Stimulated activated CD4-positive, alpha-beta T cell treated with anti-CD3 and anti-CD28 coated beads, Interleukin-15, amount 100 ng/mL, for 48 hours (primary cell): Measurements from ENCODE around the gene PARD3.

Experiments
- DNase-seq, 2 donors: peaks; one replicate each; pipeline ENCODE4 v3.0.0-alpha.2; 2020; ENCODE audit warnings: low read depth in 2 of 2

PARD3 gene

DNA sequence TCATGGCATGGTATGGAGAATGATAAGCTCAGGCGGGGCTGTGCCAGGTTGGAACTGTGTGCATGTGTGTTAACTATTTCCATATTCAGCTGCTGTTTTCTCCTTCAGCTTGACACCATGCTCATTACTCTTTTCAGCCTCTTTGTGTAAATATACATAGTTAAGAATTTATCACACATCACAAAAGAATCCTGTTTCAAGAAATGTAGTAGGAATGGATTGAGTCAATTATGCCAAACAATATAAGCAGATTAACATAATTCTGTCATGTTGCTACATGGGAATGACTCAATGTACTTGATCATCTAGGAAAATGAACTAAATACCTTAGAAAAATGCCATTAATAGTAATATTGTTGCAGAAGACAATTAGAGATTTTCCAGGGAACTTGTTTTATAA lies 687.4 kb downstream of the PARD3 start:
- DNase-seq: no peak

GRCh38 chr10:34126371-34127151 lies 688.5 kb downstream of the PARD3 start:
- no peak for DNase-seq

GRCh38 chr10:34125702-34126101 lies 689.4 kb downstream of the PARD3 start:
- DNase-seq: no peak

DNA sequence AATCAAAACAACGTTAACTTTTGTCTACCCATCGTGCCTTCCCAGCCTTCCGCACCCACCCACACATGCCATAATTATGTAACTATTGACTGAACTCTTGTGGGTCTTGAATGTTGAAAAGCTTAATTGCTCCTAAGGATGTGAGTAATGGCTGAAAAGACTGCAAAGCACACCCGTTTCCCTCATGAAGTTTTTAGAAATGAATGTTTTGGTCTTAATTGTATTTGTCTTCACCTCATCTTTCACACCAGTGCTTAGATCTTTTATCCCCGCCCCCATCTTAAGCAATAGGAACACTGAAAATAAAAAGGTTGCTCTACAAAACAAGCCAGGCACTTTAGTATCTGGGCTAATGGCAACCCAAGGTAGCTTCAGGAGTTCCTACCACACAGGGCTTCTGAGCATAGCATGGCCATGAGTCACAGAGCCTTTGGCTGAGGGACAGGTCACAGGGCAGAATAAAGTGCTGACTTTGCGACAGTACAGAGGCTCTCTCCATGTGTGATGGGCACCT lies 690.5 kb downstream of the PARD3 start:
- no peak for DNase-seq

DNA sequence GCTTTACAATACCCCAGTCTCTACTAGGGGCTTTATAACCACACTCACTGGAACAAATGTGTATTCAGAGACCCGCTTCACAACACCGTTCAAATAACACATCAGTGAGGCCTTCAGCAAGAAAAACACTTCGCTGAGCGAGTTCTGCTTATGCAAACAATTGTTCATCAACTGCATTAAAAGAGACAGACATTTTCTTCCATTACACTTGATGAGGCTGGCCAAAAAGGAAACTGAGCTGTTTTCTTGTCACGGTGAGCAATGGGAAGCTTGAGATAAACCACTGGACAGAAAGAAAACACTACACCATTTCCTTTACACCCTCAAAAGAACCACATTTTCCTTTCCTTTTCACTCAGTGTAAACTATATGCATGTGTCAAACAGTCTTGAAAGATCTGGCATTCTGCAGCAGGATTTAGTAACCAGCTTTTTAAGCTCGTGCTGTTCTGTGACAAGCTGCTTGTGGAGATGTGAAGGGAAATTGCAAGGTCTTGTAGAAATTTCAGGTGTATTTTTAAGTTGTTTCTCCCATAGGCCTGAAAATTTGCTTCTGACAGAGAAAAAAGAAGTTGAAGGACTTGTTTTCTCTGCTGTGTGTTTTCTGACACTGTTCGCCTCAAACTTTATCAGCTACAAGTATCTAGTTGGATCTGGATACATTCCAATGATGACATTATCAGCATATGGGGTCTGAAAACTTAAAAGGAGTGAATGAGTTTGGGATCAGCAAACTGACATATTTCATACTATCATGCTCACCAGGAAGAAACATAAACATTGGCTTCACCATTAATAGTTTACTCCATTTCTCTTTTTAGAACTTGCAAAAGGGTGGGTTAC lies 693.1 kb downstream of the PARD3 start:
- peak in 1 of 2 donors; percentile 2 for DNase-seq

- no peak for DNase-seq
Observed at GRCh38 chr10:34121125-34121753, 693.9 kb downstream of the PARD3 start.

DNA sequence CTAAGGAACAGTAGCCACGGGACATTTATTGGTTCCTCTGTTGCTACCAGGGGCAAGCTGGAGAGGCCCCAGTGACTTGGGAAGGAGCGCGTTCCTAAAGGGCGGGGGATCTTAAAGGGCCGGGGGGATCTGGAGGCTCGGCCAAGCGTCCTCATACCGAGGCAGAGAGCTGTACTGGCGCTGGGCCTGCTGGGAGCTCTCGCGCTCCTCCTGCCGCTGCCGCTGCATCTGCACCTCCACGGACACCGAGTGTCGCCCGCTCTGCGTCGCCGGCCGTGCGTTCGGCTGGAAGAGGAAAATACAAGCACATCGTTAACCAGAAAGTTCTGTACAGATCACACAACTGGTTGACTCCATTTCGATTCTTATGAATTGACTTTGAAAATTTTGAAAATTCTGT lies 695.6 kb downstream of the PARD3 start:
- no peak for DNase-seq

DNA sequence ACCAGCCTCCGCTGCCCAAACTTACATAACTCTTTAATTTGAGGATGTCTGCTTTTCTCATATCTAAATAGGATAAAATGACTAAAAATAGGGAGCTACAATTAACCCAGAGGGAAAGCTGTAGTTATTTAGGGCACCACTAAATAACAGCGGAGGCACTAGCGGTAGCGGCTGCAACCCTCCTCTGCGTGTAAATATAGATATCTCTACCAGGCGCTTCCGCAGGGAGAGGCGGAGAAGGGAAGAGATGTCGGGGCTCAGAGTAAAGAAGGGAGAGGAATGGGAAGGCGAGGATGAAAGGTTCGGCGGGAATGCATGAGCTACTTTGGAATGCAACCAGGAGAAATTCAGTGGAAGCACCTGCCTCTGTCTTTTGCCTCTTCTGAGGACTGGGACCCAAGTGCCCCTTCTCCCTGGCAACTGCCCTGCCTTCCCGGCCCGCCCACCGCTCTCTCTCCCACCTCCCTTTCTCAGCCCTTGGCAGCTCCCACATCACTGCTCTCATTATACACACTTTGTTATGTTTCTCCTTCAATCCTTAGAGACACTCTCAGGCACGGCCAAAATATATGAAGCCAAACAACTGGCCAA lies 698.3 kb downstream of the PARD3 start:
- no peak for DNase-seq

GRCh38 chr10:34116220-34116641 lies 698.9 kb downstream of the PARD3 start:
- DNase-seq: no peak

- DNase-seq: no peak
Observed at GRCh38 chr10:34114914-34115313, 700.2 kb downstream of the PARD3 start.

DNA sequence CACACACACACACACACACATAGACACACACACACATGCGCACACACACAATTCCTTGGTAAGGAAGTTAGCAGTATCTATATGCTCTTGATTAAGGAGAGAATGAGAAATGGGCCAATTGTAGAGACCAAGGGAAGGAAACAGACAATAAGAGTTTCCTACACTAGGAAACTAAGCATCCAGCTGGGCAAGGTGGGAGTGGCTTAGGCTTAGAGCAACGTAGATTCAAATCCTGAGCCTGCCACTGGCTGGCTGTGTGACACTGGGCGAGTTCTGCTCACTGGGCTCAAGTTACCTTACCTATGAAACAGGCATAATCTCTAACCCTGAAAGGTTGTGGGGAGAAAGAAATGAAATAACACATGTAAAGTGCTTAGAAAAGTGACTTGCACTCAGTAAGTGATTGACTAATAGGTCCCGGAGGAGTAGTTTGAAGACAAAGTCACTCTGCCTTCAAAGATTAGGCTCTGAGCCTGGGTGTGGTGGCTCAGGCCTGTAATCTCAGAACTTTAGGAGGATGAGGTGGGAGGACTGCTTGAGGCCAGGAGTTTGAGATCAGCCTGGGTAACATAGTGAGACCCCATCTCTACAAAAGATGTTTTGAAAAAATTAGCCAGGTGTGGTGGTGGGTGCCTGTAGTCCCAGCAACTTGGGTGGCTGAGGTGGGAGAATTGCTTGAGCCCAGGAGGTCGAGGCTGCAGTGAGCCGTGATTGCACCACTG lies 701.4 kb downstream of the PARD3 start:
- DNase-seq: no peak

- no peak for DNase-seq
Observed at GRCh38 chr10:34112171-34112782, 702.8 kb downstream of the PARD3 start.

- no peak for DNase-seq
Observed at GRCh38 chr10:34111179-34111578, 703.9 kb downstream of the PARD3 start.

GRCh38 chr10:34109952-34110702 lies 705.0 kb downstream of the PARD3 start:
- no peak for DNase-seq

GRCh38 chr10:34109495-34109894 lies 705.6 kb downstream of the PARD3 start:
- DNase-seq: no peak

DNA sequence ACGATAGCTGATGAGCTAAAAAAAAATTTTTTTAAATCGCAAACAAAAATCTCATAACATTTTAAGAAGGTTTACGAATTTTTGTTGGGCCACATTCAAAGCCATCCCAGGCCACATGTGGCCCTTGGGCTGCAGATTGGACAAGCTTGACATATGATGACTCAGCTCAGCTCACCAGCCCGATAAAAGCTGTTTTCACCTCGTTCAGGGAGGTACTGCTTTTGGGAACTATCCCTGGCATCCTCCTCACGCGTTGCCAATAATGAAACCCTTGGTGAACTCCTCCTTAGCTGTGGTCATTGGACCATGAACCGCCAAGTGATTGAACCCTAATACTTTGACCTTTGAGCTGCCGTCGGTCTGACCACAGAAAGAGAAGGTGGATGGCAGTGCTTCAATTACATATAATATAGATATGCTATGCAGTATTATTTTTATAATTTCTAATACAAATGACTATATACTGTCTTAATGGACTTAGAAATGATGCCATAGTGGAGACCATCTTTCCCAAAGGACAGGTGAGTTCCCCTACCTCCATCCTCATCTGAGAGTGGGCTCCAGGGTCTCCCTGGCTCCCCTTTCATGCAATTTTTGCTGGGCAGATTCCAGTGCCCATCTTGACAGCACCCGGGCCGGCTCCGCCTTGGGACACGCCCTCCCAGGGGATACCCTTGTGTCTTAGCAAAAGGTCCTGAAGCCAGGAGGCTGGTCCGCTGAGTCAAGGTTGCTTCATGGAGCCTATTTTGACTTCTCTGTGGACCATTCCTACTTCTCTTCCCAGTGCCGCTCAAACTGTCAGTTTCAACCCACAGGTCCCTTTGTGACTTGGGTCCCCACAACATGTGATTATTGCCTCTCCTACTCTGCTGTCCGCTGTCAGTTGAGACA lies 707.2 kb downstream of the PARD3 start:
- no peak for DNase-seq

- no peak for DNase-seq
Observed at GRCh38 chr10:34106356-34106885, 708.7 kb downstream of the PARD3 start.

DNA sequence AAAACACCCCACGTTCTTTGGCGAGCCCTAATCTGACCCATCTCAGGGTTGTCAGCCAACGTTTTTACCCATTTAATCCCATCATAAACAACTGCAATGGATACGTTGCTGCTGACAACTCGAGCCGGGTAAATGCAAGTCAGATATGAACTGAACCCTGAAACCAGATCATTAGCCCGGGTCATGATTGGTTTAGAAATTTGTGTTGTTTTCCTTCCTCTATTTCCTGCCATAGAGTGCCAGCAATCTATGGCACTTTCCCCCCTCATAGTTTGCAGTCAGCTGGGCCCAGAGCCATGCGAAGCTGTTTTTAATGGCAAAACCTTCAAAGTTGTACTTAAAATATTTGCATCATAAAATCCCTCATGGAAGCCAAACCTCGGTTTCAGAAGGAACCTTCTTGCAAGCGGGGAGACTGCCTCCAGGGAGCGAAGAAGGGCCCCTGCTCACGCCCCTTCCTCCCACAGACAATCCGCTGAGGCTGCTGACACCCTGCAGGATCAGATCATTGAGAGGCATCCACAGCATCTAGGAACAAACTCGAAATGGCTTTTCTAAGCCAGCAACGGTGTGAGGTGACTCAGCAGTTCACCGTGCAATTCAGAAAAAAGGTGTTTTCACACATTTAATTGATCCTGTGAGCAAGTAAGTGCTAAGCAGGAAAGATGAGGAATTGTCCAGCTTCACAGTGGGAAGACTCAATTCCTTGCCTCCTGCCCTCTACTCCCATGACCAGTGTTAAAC lies 710.1 kb downstream of the PARD3 start:
- DNase-seq: no peak
